Measurements from ENCODE around the gene GBE1. TPM values are rescaled to one million over a fixed set of nuclear protein-coding genes. Genes with fewer than 3 reads are reported as not detected.

The GBE1 gene
- total RNA-seq, 1 donor from 2014 or later = 32.5 TPM

GRCh38 chr3:81452418-81452817 lies 309.0 kb downstream of the GBE1 start:
- DNase-seq (no peak), ATAC-seq (ENCODE audit: low read depth) (no peak)
- Mint-ChIP-seq H3K27me3 (peaks cover 2% of the 10 kb centered on the region), H3K36me3 (ENCODE audit: low read depth) (no peaks in the 10 kb centered on the region), H3K27ac (no peak overlapping the region), H3K9me3 (no peaks in the 10 kb centered on the region), H3K4me1 (no peaks in the 10 kb centered on the region), H3K4me3 (no peak overlapping the region)
- ChIA-PET POLR2A (no interaction called here), CTCF (no interaction called here)
- intact Hi-C loops (cut with micrococcal nuclease) = no loop called here
- TF ChIP-seq CTCF (IDR thresholded peaks at IDR 0.05) = no peak

- Mint-ChIP-seq H3K27ac (no peak overlapping the region), H3K36me3 (ENCODE audit: low read depth) (no peaks in the 10 kb centered on the region), H3K27me3 (peaks cover 2% of the 10 kb centered on the region), H3K9me3 (no peaks in the 10 kb centered on the region), H3K4me1 (no peaks in the 10 kb centered on the region), H3K4me3 (no peak overlapping the region)
- no peak for DNase-seq
- ChIA-PET POLR2A (no interaction called here), CTCF (no interaction called here)
- TF ChIP-seq CTCF (IDR thresholded peaks at IDR 0.05) = no peak
- no peak for ATAC-seq (ENCODE audit: low read depth)
- intact Hi-C loops (cut with micrococcal nuclease) = no loop called here
Observed at GRCh38 chr3:81451611-81452010, 309.8 kb downstream of the GBE1 start.

GRCh38 chr3:81451140-81451539 lies 310.3 kb downstream of the GBE1 start:
- no peaks in the 10 kb centered on the region for H3K4me1 Mint-ChIP-seq

GRCh38 chr3:81446806-81447205 lies 314.6 kb downstream of the GBE1 start:
- POLR2A ChIA-PET = no interaction called here
- H3K9me3 Mint-ChIP-seq = no peaks in the 10 kb centered on the region
- H3K36me3 Mint-ChIP-seq (ENCODE audit: low read depth) = no peaks in the 10 kb centered on the region
- no peak for ATAC-seq (ENCODE audit: low read depth)
- H3K4me3 Mint-ChIP-seq = no peak overlapping the region
- TF ChIP-seq CTCF (IDR thresholded peaks at IDR 0.05) = no peak
- DNase-seq = no peak
- CTCF ChIA-PET = no interaction called here
- intact Hi-C loops (cut with micrococcal nuclease) = no loop called here
- H3K27me3 Mint-ChIP-seq = no peaks in the 10 kb centered on the region
- no peak overlapping the region for H3K27ac Mint-ChIP-seq
- H3K4me1 Mint-ChIP-seq = no peaks in the 10 kb centered on the region

More at GRCh38 chr3:81451140-81451539, 310.3 kb downstream of the GBE1 start:
- peaks cover 2% of the 10 kb centered on the region for H3K27me3 Mint-ChIP-seq
- TF ChIP-seq CTCF (IDR thresholded peaks at IDR 0.05) = no peak
- intact Hi-C loops (cut with micrococcal nuclease) = no loop called here
- no peak for DNase-seq
- no peaks in the 10 kb centered on the region for H3K9me3 Mint-ChIP-seq
- CTCF ChIA-PET = no interaction called here
- no peak overlapping the region for H3K4me3 Mint-ChIP-seq
- H3K36me3 Mint-ChIP-seq (ENCODE audit: low read depth) = no peaks in the 10 kb centered on the region
- POLR2A ChIA-PET = no interaction called here
- no peak overlapping the region for H3K27ac Mint-ChIP-seq
- no peak for ATAC-seq (ENCODE audit: low read depth)

GRCh38 chr3:81445712-81446111 lies 315.7 kb downstream of the GBE1 start:
- Mint-ChIP-seq H3K4me1 (no peaks in the 10 kb centered on the region), H3K36me3 (ENCODE audit: low read depth) (no peaks in the 10 kb centered on the region), H3K4me3 (no peak overlapping the region), H3K27me3 (no peaks in the 10 kb centered on the region), H3K9me3 (no peaks in the 10 kb centered on the region), H3K27ac (no peak overlapping the region)
- CTCF ChIA-PET = no interaction called here
- ATAC-seq (ENCODE audit: low read depth) = no peak
- intact Hi-C loops (cut with micrococcal nuclease) = no loop called here
- TF ChIP-seq CTCF (IDR thresholded peaks at IDR 0.05) = no peak
- DNase-seq = no peak
- POLR2A ChIA-PET = no interaction called here

Measured in activated B cell treated with CpG ODN at 0.5 μM for 24 hours (primary cell).